HG03521 (cell line): Measurements from ENCODE around the gene KHDRBS2.

Source experiments
- ATAC-seq: cut with Tn5 transposase; IDR thresholded peaks from one replicate; pipeline ENCODE4 v1.9.1; 2021; ENCODE audit warnings: mild to moderate bottlenecking, moderate library complexity; ENCODE audit not compliant: unreplicated experiment

KHDRBS2 gene

DNA sequence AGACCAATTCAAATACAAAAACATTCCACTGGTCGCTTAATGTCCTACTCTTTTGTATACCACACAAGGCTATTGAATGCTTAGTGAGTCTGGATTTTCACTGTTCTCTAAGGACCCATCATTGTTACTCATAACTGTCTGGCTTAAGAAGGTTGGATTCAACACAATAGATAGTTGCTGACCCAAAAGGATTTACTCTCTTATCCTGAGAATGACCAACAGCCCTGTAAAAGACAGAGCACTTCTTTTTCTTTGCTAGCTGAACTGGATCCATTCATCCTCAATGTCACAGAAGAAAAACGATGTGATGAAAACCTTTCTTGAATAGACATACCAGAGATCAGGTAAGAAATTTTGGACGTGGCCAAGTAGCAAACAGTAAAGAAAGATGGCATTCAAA, 645.6 kb downstream of the KHDRBS2 start:
- ATAC-seq: no peak
